Dermis microvascular lymphatic vessel endothelial cell (primary cell): ENCODE measurements around the gene SRPK2. TPM values are rescaled to one million over a fixed set of nuclear protein-coding genes. Genes with fewer than 3 reads are reported as not detected.

Experiments
- DNase-seq, 2 donors: peaks; one replicate each; pipeline versions ENCODE4 v3.0.0 to v3.0.0-alpha.2; 2010; ENCODE audit warnings: low read depth in 2 of 2
- total RNA-seq: library from RNA; depleted of rRNA; stranded (reverse); fragments of >200 nt; gene quantifications from 2 replicates; pipeline ENCODE4 v1.2.1, GENCODE V29; 2014

Gene SRPK2
- total RNA-seq, 1 donor from 2014 or later: 51.9 TPM

- DNase-seq: peak in 1 of 2 donors; percentile 20
These were observed 286.9 kb downstream of the SRPK2 start for GRCh38 chr7:105101864-105102263.

GRCh38 chr7:105098863-105099515, 289.7 kb downstream of the SRPK2 start:
- DNase-seq: peak in 1 of 2 donors; percentile 45

- DNase-seq: peak; percentile 92 to 93
These were observed 291.1 kb downstream of the SRPK2 start for GRCh38 chr7:105097619-105098018.

GRCh38 chr7:105096306-105096705, 292.4 kb downstream of the SRPK2 start:
- DNase-seq: no peak

- no peak for DNase-seq
These were observed 293.8 kb downstream of the SRPK2 start for GRCh38 chr7:105094966-105095365.

DNA sequence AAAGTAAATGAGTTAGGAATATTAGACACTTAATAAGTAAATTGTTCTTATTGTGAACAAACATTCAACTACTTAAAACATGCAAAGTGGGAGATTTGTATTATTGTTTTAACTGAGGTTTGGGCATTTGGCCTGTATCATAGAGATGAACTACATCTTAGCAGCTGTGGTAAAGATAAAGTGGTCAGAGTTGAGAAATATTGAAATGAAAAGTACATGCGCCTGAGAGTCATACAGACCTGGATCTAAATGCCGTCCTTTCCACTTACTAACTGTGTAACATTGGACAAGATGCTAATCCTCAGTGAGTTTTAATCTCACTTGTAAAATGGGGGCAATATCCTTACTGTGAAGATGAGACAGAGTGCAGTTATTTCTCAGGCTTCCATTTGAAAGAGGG, 300.3 kb downstream of the SRPK2 start:
- no peak for DNase-seq

DNA sequence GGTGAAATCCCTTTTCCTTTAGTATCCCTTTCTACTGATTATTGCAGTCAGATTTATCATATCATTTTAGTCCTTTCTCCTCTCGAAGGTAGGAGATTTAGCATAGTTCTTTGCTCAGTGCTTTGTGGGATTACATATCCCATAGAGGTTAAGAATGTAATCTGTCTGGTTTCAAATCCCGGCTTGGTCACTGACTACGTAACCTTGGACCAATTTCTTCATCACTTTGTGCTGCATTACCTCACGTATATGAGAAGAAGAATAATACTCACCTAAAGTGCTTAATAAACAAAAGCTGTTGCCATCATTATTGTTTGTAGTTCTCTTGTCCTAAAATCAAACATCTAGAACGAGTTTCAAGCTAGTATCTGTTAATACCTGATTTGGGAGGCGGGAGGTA, 300.7 kb downstream of the SRPK2 start:
- no peak for DNase-seq

GRCh38 chr7:105086850-105087249, 301.9 kb downstream of the SRPK2 start:
- DNase-seq: no peak

DNA sequence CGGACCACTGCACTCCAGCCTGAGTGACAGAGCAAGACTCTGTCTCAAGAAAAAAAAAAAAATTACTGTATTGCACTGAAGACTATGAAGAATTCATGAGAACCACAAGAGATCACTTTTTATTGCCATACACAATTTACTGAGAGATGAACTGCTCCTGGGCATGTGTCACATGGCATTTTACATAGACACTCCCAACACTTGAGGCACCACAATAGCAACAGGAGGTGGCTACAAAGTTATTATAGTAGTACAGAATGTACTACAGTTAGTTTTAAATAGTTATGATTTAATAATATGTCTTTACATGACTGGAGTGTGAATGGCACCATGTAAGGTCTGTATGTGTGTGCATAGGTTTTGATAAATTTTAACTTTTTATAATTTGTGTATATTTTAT, 304.1 kb downstream of the SRPK2 start:
- DNase-seq: no peak

- DNase-seq: no peak
These were observed 309.4 kb downstream of the SRPK2 start for GRCh38 chr7:105079348-105079747.

GRCh38 chr7:105073143-105073542, 315.6 kb downstream of the SRPK2 start:
- DNase-seq: no peak

- DNase-seq: no peak
These were observed 319.8 kb downstream of the SRPK2 start for GRCh38 chr7:105068886-105069285.

DNA sequence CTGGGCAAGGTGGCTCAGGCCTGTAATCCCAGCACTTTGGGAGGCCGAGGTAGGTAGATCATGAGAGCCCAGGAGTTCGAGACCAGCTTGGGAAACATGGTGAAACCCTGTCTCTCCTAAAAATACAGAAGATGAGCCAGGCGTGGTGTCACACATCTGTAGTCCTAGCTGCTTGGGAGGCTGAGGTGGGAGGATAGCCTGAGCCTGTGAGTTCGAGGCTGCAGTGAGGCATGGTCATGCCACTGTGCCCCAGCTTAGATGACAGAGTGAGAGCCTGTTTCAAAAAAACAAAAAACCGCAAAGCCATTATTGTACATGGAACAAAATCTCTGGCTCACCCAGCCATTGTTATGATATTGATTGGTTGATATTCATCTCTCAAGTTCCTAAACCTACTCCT, 321.0 kb downstream of the SRPK2 start:
- DNase-seq: no peak

Other genes with a start within 250 kb of the SRPK2 start
- 17.2 and 19.7 TPM in 2 replicates for gene PUS7, start 133.3 kb upstream of the SRPK2 start, total RNA-seq
- 9.9 and 10.1 TPM in 2 replicates for gene RINT1, start 143.3 kb upstream of the SRPK2 start, total RNA-seq
- not detected in 2 replicates for gene EFCAB10, start 192.6 kb upstream of the SRPK2 start, total RNA-seq